HCT116 (cell line): ENCODE measurements around the gene KCNC4. TPM values are rescaled to one million over a fixed set of nuclear protein-coding genes. Genes with fewer than 3 reads are reported as not detected.
A peak's percentile ranks its signal among the peaks of the same experiment; 100 is the strongest.

ENCODE experiments used
- ATAC-seq: fragments of 200-7000 bp; cut with Tn5 transposase; 2 replicates; pipeline ENCODE4 v1.9.1; 2020; ENCODE audit warnings: mild to moderate bottlenecking, moderate library complexity
- BruUV-seq: library from RNA; stranded (reverse); fragments of 400-500 nt; replicated peaks from 2 replicates; lab custom pipeline; 2021; lab: Mats Ljungman, UMichigan
- CTCF ChIA-PET: fragments of 300-600 bp; sonication (Branson Sonifier 250); formaldehyde crosslinking; loops from one replicate; lab custom pipeline; 2021; ENCODE audit warnings: antibody characterized with exemption; lab: Charles Lee
- POLR2A ChIA-PET: fragments of 300-600, 350-600 bp; sonication (Branson Sonifier 250); formaldehyde crosslinking; loops from one replicate; lab custom pipeline; 2021; ENCODE audit warnings: antibody characterized with exemption; lab: Charles Lee
- RAD21 ChIA-PET, 2 experiments: fragments of 300-600 bp; sonication (Branson Sonifier 250); formaldehyde crosslinking; loops; one replicate each; lab custom pipeline; 2023; ENCODE audit warnings: low total read pairs in 2 of 2; ENCODE audit not compliant: uncharacterized antibody in 2 of 2, unreplicated experiment in 2 of 2, low non-redundant PET in 1 of 2; lab: Charles Lee
- DNase-seq: peaks from one replicate; pipeline ENCODE4 v3.0.0-alpha.2; 2010; ENCODE audit warnings: low read depth, low spot score
- H2AFZ ChIP-seq: fragments of 200-600 bp; shearing (Covaris generic), sonication (generic); 2 replicates; pipeline ENCODE4 v1.6.1; 2017; ENCODE audit warnings: low read depth, mixed run types, mixed read lengths, antibody characterized with exemption, low read length; ENCODE audit not compliant: poor library complexity, severe bottlenecking
- H3K27ac ChIP-seq: 2 replicates; pipeline ENCODE4 v1.5.1; 2012; ENCODE audit warnings: low read depth, low read length
- H3K27me3 ChIP-seq: fragments of 200-600 bp; sonication (generic); 2 replicates; pipeline ENCODE4 v1.6.1; 2016; ENCODE audit warnings: mixed run types, low read length, mixed read lengths; ENCODE audit not compliant: insufficient read depth
- H3K36me3 ChIP-seq, 2 experiments: fragments of 200-500 bp in 1 of 2; fragments of 200-600 bp in 1 of 2; sonication (Bioruptor generic) in 1 of 2; sonication (generic) in 1 of 2; 2 replicates each; pipeline versions ENCODE4 v1.5.1 to v1.6.1; 2014 to 2016; ENCODE audit warnings: low read length in 2 of 2, inconsistent platforms in 1 of 2, mixed read lengths in 1 of 2, mixed run types in 1 of 2; ENCODE audit not compliant: insufficient read depth in 2 of 2, control insufficient read depth in 1 of 2
- H3K4me1 ChIP-seq, 2 experiments: fragments of 200-600 bp in 1 of 2; sonication (generic) in 1 of 2; 2 replicates each; pipeline versions ENCODE4 v1.5.1 to v1.6.1; 2012 to 2017; ENCODE audit warnings: low read length in 2 of 2, inconsistent platforms in 1 of 2, mild to moderate bottlenecking in 1 of 2, mixed read lengths in 1 of 2, mixed run types in 1 of 2, moderate library complexity in 1 of 2; ENCODE audit not compliant: insufficient read depth in 2 of 2, control insufficient read depth in 1 of 2
- H3K4me2 ChIP-seq: fragments of 200-600 bp; sonication (generic); 2 replicates; pipeline ENCODE4 v1.6.1; 2017; ENCODE audit warnings: mixed run types, low read length, mixed read lengths
- H3K4me3 ChIP-seq, 2 experiments: fragments of 200-600 bp in 1 of 2; sonication (generic) in 1 of 2; replicated peaks in 1 of 2; 2 replicates each; pipeline ENCODE4 v1.5.1; 2011 to 2016; ENCODE audit warnings: low read length in 2 of 2, control low read depth in 1 of 2, low read depth in 1 of 2, mild to moderate bottlenecking in 1 of 2, mixed read lengths in 1 of 2, mixed run types in 1 of 2
- H3K79me2 ChIP-seq: fragments of 200-600 bp; sonication (generic); 2 replicates; pipeline ENCODE4 v1.6.1; 2017; ENCODE audit warnings: mild to moderate bottlenecking, mixed run types, low read length, moderate library complexity, mixed read lengths; ENCODE audit not compliant: insufficient read depth
- H3K9ac ChIP-seq: fragments of 200-600 bp; sonication (generic); 2 replicates; pipeline ENCODE4 v1.6.1; 2016; ENCODE audit warnings: low read length, mixed read lengths
- H3K9me2 ChIP-seq: fragments of 200-600 bp; sonication (generic), shearing (Covaris generic); 2 replicates; pipeline ENCODE4 v1.6.1; 2017; ENCODE audit warnings: mixed run types, mild to moderate bottlenecking, moderate library complexity; ENCODE audit not compliant: insufficient read depth
- H3K9me3 ChIP-seq, 2 experiments: fragments of 200-500 bp in 1 of 2; fragments of 200-600 bp in 1 of 2; sonication (Bioruptor generic) in 1 of 2; sonication (generic) in 1 of 2; 2 replicates each; pipeline ENCODE4 v1.6.1; 2014 to 2017; ENCODE audit warnings: low read length in 2 of 2, mixed read lengths in 2 of 2, inconsistent platforms in 1 of 2, low read depth in 1 of 2, mild to moderate bottlenecking in 1 of 2, mixed run types in 1 of 2, moderate library complexity in 1 of 2; ENCODE audit not compliant: control insufficient read depth in 1 of 2, insufficient read depth in 1 of 2
- H4K20me1 ChIP-seq: fragments of 200-600 bp; sonication (generic), shearing (Covaris generic); 2 replicates; pipeline ENCODE4 v1.6.1; 2017; ENCODE audit warnings: mixed run types, mild to moderate bottlenecking, moderate library complexity; ENCODE audit not compliant: insufficient read depth
- CBX3 ChIP-seq: IDR thresholded peaks from 2 replicates; pipeline ENCODE4 v1.6.1; 2012; ENCODE audit warnings: low read depth
- RAD21 ChIP-seq: IDR thresholded peaks from 2 replicates; pipeline ENCODE4 v1.6.1; 2012; ENCODE audit warnings: low read depth, mild to moderate bottlenecking
- intact Hi-C: fragments of 100-400 bp; cut with micrococcal nuclease; formaldehyde crosslinking; loops from 2 replicates; pipeline ENCODE4 v1.10.0; 2022
- total RNA-seq: library from RNA; stranded (reverse); gene quantifications from one replicate; pipeline ENCODE4 v1.2.1, GENCODE V29; 2021; ENCODE audit not compliant: unreplicated experiment
- TF ChIP-seq, protein P1 (sequence below), 3 experiments: fragments of 200-600 bp in 1 of 3; sonication (generic) in 1 of 3; IDR thresholded peaks in 2 of 3; conservative IDR thresholded peaks in 1 of 3; 2 replicates each; pipeline ENCODE4 v1.5.1; 2012 to 2017; ENCODE audit warnings: low read depth in 2 of 3, low read length in 2 of 3, antibody characterized with exemption in 1 of 3, borderline replicate concordance in 1 of 3, control low read depth in 1 of 3, mild to moderate bottlenecking in 1 of 3, mixed read lengths in 1 of 3, mixed run types in 1 of 3, moderate library complexity in 1 of 3; ENCODE audit not compliant: insufficient read depth in 1 of 3

KCNC4 gene
- total RNA-seq, 1 experiment from 2014 or later, result 13.0 TPM

DNA sequence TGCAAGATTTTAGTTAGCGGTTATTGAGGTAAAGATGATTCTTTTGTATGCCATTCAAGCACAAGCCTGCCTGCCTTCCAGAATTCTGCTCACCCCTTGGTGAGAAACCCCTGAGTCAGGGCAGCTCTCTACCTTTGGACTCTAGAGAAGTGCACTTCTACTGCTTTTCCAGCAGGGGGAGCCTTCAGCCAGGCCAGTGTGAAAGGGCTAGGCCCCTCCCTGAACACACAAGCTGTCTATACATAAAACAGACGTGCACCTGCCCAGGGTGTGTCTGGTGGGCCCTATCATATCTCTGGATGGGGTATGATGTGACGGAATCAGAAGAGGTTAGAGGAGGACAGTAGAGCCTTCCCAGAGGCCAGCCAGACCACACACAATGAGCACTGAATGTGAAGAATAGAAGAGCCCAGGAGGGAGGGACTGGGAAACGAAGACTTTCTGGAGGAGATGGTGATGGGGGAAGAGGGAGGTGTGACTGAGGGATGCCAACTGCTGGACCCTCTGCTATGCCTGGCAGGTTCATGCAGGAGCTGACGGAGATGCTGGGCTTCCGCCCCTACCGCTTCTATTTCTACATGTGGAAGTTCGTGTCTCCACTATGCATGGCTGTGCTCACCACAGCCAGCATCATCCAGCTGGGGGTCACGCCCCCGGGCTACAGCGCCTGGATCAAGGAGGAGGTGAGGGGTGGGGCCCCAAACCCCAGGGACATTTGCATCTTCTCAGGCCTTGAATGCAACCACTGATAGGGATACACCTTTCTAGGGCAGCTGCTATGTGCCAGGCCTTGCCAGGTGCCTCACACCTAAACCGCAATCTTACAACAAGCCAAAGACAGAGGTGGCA lies 13.0 kb upstream of the KCNC4 start:
- H3K4me3 ChIP-seq, result no peak overlapping the region
- peaks cover 0 to 6% of the 10 kb centered on the region in 2 experiments; a peak in 1 of 4 replicates for H3K4me1 ChIP-seq
- POLR2A ChIA-PET, result no interaction called here
- DNase-seq (peak; percentile 38), ATAC-seq (peak; percentile 96)
- H3K9me3 ChIP-seq, result no peaks in the 10 kb centered on the region
- no peaks in the 10 kb centered on the region for H3K27me3 ChIP-seq
- no peak overlapping the region for H3K27ac ChIP-seq
- no peak overlapping the region for H2AFZ ChIP-seq
- CTCF ChIA-PET, result interaction anchor here (0.6 to 2.5 kb wide), 20 partner anchors 10 to 299 kb away, joined by 3 to 24 read pairs (median 4); partner anchors contain the start of gene SLC6A17
- no peaks in the 10 kb centered on the region for H3K9me2 ChIP-seq
- H3K9ac ChIP-seq, result no peak overlapping the region
- RAD21 ChIA-PET, result interaction anchor here (0.9 to 1.1 kb wide), 3 partner anchors 115 to 299 kb away, joined by 4 to 5 read pairs (median 5); no protein-coding TSS in a partner anchor
- no TSS peak for BruUV-seq
- intact Hi-C loops, result no loop called here
- H3K4me2 ChIP-seq, result no peak overlapping the region
- no peaks in the 10 kb centered on the region for H4K20me1 ChIP-seq
- H3K36me3 ChIP-seq, result no peaks in the 10 kb centered on the region
- no peaks in the 10 kb centered on the region for H3K79me2 ChIP-seq
- peak; percentile 70 for TF ChIP-seq RAD21
- TF ChIP-seq CBX3, result no peak
- TF ChIP-seq, protein P1, sequence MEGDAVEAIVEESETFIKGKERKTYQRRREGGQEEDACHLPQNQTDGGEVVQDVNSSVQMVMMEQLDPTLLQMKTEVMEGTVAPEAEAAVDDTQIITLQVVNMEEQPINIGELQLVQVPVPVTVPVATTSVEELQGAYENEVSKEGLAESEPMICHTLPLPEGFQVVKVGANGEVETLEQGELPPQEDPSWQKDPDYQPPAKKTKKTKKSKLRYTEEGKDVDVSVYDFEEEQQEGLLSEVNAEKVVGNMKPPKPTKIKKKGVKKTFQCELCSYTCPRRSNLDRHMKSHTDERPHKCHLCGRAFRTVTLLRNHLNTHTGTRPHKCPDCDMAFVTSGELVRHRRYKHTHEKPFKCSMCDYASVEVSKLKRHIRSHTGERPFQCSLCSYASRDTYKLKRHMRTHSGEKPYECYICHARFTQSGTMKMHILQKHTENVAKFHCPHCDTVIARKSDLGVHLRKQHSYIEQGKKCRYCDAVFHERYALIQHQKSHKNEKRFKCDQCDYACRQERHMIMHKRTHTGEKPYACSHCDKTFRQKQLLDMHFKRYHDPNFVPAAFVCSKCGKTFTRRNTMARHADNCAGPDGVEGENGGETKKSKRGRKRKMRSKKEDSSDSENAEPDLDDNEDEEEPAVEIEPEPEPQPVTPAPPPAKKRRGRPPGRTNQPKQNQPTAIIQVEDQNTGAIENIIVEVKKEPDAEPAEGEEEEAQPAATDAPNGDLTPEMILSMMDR (IDR thresholded peaks at IDR 0.05 in 2 of 3, conservative IDR thresholded peaks at IDR 0.05 in 1 of 3; ENCODE audit: borderline replicate concordance in 1 of 3, insufficient read depth in 1 of 3, low read depth in 2 of 3, low read length in 2 of 3), result peak; percentile 69 to 95 (median 93)
